CD14-positive monocyte (primary cell): ENCODE measurements around the gene FDX2. TPM values are rescaled to one million over a fixed set of nuclear protein-coding genes. Genes with fewer than 3 reads are reported as not detected.

Experiments used
- DNase-seq, 3 donors: peaks; one replicate each; pipeline ENCODE4 v3.0.0-alpha.2; 2011 to 2022
- H2AFZ ChIP-seq: 2 replicates; pipeline ENCODE4 v1.6.0; 2012; ENCODE audit warnings: mild to moderate bottlenecking, low read depth, low read length, inconsistent platforms; ENCODE audit not compliant: insufficient read depth, poor library complexity, severe bottlenecking
- H3K27ac ChIP-seq, 2 donors: 1 replicate in 1 of 2; 2 replicates in 1 of 2; pipeline ENCODE4 v1.5.1; 2012 to 2013; ENCODE audit warnings: low read length in 2 of 2, control low read depth in 1 of 2, inconsistent platforms in 1 of 2, low read depth in 1 of 2, mild to moderate bottlenecking in 1 of 2
- H3K27me3 ChIP-seq, 2 donors: one replicate each; pipeline versions ENCODE4 v1.6.0 to v1.6.1; 2011 to 2013; ENCODE audit warnings: low read length in 2 of 2; ENCODE audit not compliant: control insufficient read depth in 2 of 2, insufficient read depth in 2 of 2
- H3K36me3 ChIP-seq, 2 donors: replicated peaks in 1 of 2; 1 replicate in 1 of 2; 2 replicates in 1 of 2; pipeline versions ENCODE4 v1.5.1 to v1.6.1; 2012 to 2013; ENCODE audit warnings: low read length in 2 of 2, control low read depth in 1 of 2, inconsistent platforms in 1 of 2, mild to moderate bottlenecking in 1 of 2; ENCODE audit not compliant: insufficient read depth in 2 of 2, control insufficient read depth in 1 of 2
- H3K4me1 ChIP-seq, 2 donors: 1 replicate in 1 of 2; 2 replicates in 1 of 2; pipeline versions ENCODE4 v1.5.1 to v1.6.1; 2012 to 2013; ENCODE audit warnings: low read length in 2 of 2, control low read depth in 1 of 2, inconsistent platforms in 1 of 2, mild to moderate bottlenecking in 1 of 2, moderate library complexity in 1 of 2; ENCODE audit not compliant: insufficient read depth in 2 of 2, control insufficient read depth in 1 of 2
- H3K4me2 ChIP-seq: replicated peaks from 2 replicates; pipeline ENCODE3; 2012; ENCODE audit warnings: low read length, moderate library complexity, mild to moderate bottlenecking; ENCODE audit not compliant: poor library complexity, severe bottlenecking; ENCODE audit errors: extremely low read depth
- H3K4me3 ChIP-seq, 3 experiments: fragments of 200-600 bp in 1 of 3; sonication (generic) in 1 of 3; replicated peaks in 1 of 3; 1 replicate in 2 of 3; 2 replicates in 1 of 3; pipeline ENCODE4 v1.5.1; 2011 to 2013; ENCODE audit warnings: low read length in 3 of 3, mild to moderate bottlenecking in 3 of 3, control low read depth in 2 of 3, low read depth in 2 of 3, inconsistent platforms in 1 of 3, moderate library complexity in 1 of 3
- H3K79me2 ChIP-seq: 2 replicates; pipeline ENCODE4 v1.6.0; 2012; ENCODE audit warnings: mild to moderate bottlenecking, control low read depth, inconsistent platforms, low read length, moderate library complexity; ENCODE audit not compliant: insufficient read depth
- H3K9ac ChIP-seq: 2 replicates; pipeline ENCODE4 v1.6.0; 2017; ENCODE audit warnings: low read length, mild to moderate bottlenecking; ENCODE audit not compliant: insufficient read depth, poor library complexity, severe bottlenecking
- H3K9me3 ChIP-seq, 2 donors: replicated peaks in 1 of 2; 1 replicate in 1 of 2; 2 replicates in 1 of 2; pipeline versions ENCODE4 v1.5.1 to v1.6.1; 2012 to 2013; ENCODE audit warnings: low read length in 2 of 2, control low read depth in 1 of 2; ENCODE audit not compliant: control insufficient read depth in 1 of 2, insufficient read depth in 1 of 2
- H4K20me1 ChIP-seq: 2 replicates; pipeline ENCODE4 v1.6.0; 2012; ENCODE audit warnings: mild to moderate bottlenecking, low read length, control low read depth, moderate library complexity; ENCODE audit not compliant: insufficient read depth
- H3K27ac Mint-ChIP-seq, 7 donors: one replicate each; pipeline ENCODE4 v1.8.0; 2020; ENCODE audit warnings: mild to moderate bottlenecking in 7 of 7, mixed read lengths in 7 of 7, moderate library complexity in 6 of 7, inconsistent platforms in 2 of 7
- H3K27me3 Mint-ChIP-seq, 3 donors: one replicate each; pipeline ENCODE4 v1.8.0; 2021 to 2022; ENCODE audit warnings: low read depth in 3 of 3, mild to moderate bottlenecking in 3 of 3, mixed read lengths in 3 of 3, moderate library complexity in 3 of 3, inconsistent platforms in 1 of 3
- H3K36me3 Mint-ChIP-seq, 2 donors: one replicate each; pipeline ENCODE4 v1.8.0; 2020; ENCODE audit warnings: mixed read lengths in 2 of 2, inconsistent platforms in 1 of 2, mild to moderate bottlenecking in 1 of 2
- H3K4me1 Mint-ChIP-seq: one replicate; pipeline ENCODE4 v1.8.0; 2020; ENCODE audit warnings: mild to moderate bottlenecking, mixed read lengths
- H3K4me3 Mint-ChIP-seq, 2 donors: one replicate each; pipeline ENCODE4 v1.8.0; 2020; ENCODE audit warnings: mild to moderate bottlenecking in 2 of 2, mixed read lengths in 2 of 2, moderate library complexity in 1 of 2
- H3K9me3 Mint-ChIP-seq, 7 donors: one replicate each; pipeline ENCODE4 v1.8.0; 2020 to 2022; ENCODE audit warnings: mixed read lengths in 7 of 7, mild to moderate bottlenecking in 6 of 7, moderate library complexity in 6 of 7, inconsistent platforms in 2 of 7
- CTCF ChIP-seq: fragments of 200-600 bp; IDR thresholded peaks from one replicate; pipeline ENCODE4 v1.8.0; 2022; ENCODE audit warnings: antibody characterized with exemption, mild to moderate bottlenecking
- WGBS: methylation state at CpG from one replicate; pipeline ENCODE4 v1.1.5; 2013; ENCODE audit warnings: missing lambda C conversion rate; ENCODE audit not compliant: insufficient coverage; 5-methylcytosine and 5-hydroxymethylcytosine counted together
- intact Hi-C, 2 donors: fragments of 100-400 bp; cut with micrococcal nuclease; formaldehyde crosslinking; loops; one replicate each; pipeline versions ENCODE4 v1.15.0 to v1.15.1; 2023
- polyA plus RNA-seq, 3 donors: library from polyadenylated mRNA; depleted of rRNA in 1 of 3; unstranded in 2 of 3; stranded (reverse) in 1 of 3; fragments of 300-500 nt in 2 of 3; fragments of >200 nt in 1 of 3; fragmentation: Illumina TruSeq in 2 of 3; gene quantifications; 1 replicate in 2 of 3; 2 replicates in 1 of 3; pipeline ENCODE4 v1.2.3, GENCODE V29; 2012 to 2021

Gene FDX2
- polyA plus RNA-seq, 3 donors = 5.5 to 6.8 (median 6.7) TPM

DNA sequence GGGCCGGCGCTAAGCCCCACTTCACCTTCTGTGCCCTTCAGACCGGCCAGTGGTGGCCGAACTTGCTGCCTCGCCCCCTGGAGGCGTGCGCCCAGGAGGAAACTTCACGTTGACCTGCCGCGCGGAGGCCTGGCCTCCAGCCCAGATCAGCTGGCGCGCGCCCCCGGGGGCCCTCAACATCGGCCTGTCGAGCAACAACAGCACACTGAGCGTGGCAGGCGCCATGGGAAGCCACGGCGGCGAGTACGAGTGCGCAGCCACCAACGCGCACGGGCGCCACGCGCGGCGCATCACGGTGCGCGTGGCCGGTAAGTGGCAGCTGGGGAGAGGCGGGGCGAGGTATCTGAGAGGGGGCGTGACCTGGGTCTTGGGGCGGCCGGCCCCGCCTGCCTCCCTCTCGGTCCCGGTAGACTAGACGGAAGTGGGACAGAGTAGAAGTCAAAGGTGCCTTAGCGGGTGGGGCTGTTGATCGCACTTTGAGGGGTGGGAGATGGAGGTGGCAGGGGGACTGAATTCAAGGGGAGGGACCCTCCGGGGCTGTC is 20.4 kb downstream of the FDX2 start:
- Histone ChIP-seq H3K9ac (no peak overlapping the region), H3K4me2 (peak overlapping the region; percentile 80), H3K4me3 (peak overlapping the region; percentile 20 to 74 (median 37)), H3K36me3 (no peaks in the 10 kb centered on the region), H3K9me3 (peaks cover 6 to 22% of the 10 kb centered on the region in 2 donors), H3K27ac (no peak overlapping the region), H3K4me1 (peaks cover 66 to 72% of the 10 kb centered on the region in 2 donors), H2AFZ (peak overlapping the region; percentile 82), H4K20me1 (peaks cover 4% of the 10 kb centered on the region), H3K79me2 (no peaks in the 10 kb centered on the region), H3K27me3 (peaks cover 28 to 59% of the 10 kb centered on the region in 2 donors)
- intact Hi-C loops = no loop called here
- peaks cover 69 to 78% (median 69%) of the 10 kb centered on the region in 3 donors for H3K27me3 Mint-ChIP-seq
- peak overlapping the region in 4 of 7 donors; percentile 15 to 70 (median 36) for H3K27ac Mint-ChIP-seq
- H3K4me3 Mint-ChIP-seq = peak overlapping the region; percentile 78 to 94
- peak; percentile 14 for TF ChIP-seq CTCF
- DNase-seq = peak; percentile 67 to 77 (median 75)
- H3K9me3 Mint-ChIP-seq = peaks cover 0 to 43% (median 21%) of the 10 kb centered on the region in 7 donors
- under 1% methylated on average over 40 of the region's 48 CpGs for WGBS
- H3K36me3 Mint-ChIP-seq = peaks cover 12 to 14% of the 10 kb centered on the region in 2 donors
- H3K4me1 Mint-ChIP-seq = peaks cover 58% of the 10 kb centered on the region

GRCh38 chr19:10294368-10294697 is 21.5 kb downstream of the FDX2 start:
- H3K27ac ChIP-seq = no peak overlapping the region
- H3K27me3 Mint-ChIP-seq = peaks cover 75 to 89% (median 79%) of the 10 kb centered on the region in 3 donors
- peaks cover 6 to 22% of the 10 kb centered on the region in 2 donors for H3K9me3 ChIP-seq
- H2AFZ ChIP-seq = no peak overlapping the region
- H3K9me3 Mint-ChIP-seq = peaks cover 0 to 46% (median 24%) of the 10 kb centered on the region in 7 donors
- H3K36me3 ChIP-seq = no peaks in the 10 kb centered on the region
- peaks cover 66 to 72% of the 10 kb centered on the region in 2 donors for H3K4me1 ChIP-seq
- H3K4me2 ChIP-seq = no peak overlapping the region
- no peak for DNase-seq
- H3K4me1 Mint-ChIP-seq = peaks cover 57% of the 10 kb centered on the region
- peak overlapping the region in 2 of 7 donors; percentile 42 to 83 for H3K27ac Mint-ChIP-seq
- 41% methylated on average over 11 of the region's 25 CpGs for WGBS
- H3K36me3 Mint-ChIP-seq = peaks cover 12 to 16% of the 10 kb centered on the region in 2 donors
- TF ChIP-seq CTCF = no peak
- no peak overlapping the region for H3K4me3 ChIP-seq
- H3K27me3 ChIP-seq = peaks cover 36 to 70% of the 10 kb centered on the region in 2 donors
- intact Hi-C loops = no loop called here
- H4K20me1 ChIP-seq = peaks cover 11% of the 10 kb centered on the region
- H3K9ac ChIP-seq = no peak overlapping the region
- H3K79me2 ChIP-seq = no peaks in the 10 kb centered on the region
- H3K4me3 Mint-ChIP-seq = peak overlapping the region in 1 of 2 donors; percentile 94
